Hepatocyte (in vitro differentiated cells): ENCODE data around the gene MBOAT2.
"Not testable (repeated sequence)": the region's sequence is repeated elsewhere in the genome, so short reads cannot be mapped to it uniquely, and the experiment has no call there.

Experiments
- CTCF ChIP-seq: fragments of 200-600 bp; sonication (generic); IDR thresholded peaks from 2 replicates; pipeline ENCODE4 v1.5.1; 2016; ENCODE audit warnings: antibody characterized with exemption, mild to moderate bottlenecking; ENCODE audit not compliant: poor library complexity
- EZH2phosphoT487 ChIP-seq: fragments of 200-600 bp; sonication (generic); IDR thresholded peaks from one replicate; pipeline ENCODE4 v1.6.1; 2018; ENCODE audit warnings: antibody characterized with exemption, mild to moderate bottlenecking, low read depth, moderate library complexity; ENCODE audit not compliant: unreplicated experiment, severe bottlenecking

- TF ChIP-seq CTCF, EZH2phosphoT487: not testable (repeated sequence)
Observed at GRCh38 chr2:8902757-8903156, 100.7 kb downstream of the MBOAT2 start.
